ENCODE data around the gene DHX35. TPM values are rescaled to one million over a fixed set of nuclear protein-coding genes. Genes with fewer than 3 reads are reported as not detected.

DHX35 gene
- total and polyA plus RNA-seq, 2 of the 4 experiments (the other 2 are of a cell fraction), result 9.1 to 13.5 TPM

GRCh38 chr20:38935285-38935684 is 26.9 kb upstream of the DHX35 start:
- Histone ChIP-seq H3K4me2 (ENCODE audit: low read depth, low read length) (no peak overlapping the region), H2BK5ac (ENCODE audit: low read depth, low read length, poor library complexity, severe bottlenecking) (no peak overlapping the region), H3K4me3 (ENCODE audit: insufficient read depth, low read depth, low read length) (no peak overlapping the region), H2BK20ac (ENCODE audit: low read depth, low read length) (no peak overlapping the region), H3K4me1 (ENCODE audit: control insufficient read depth, insufficient read depth, low read length) (peaks cover 10% of the 10 kb centered on the region), H2AK9ac (replicated peaks; ENCODE audit: low read depth, low read length, poor library complexity) (no peak overlapping the region), H3K14ac (replicated peaks; ENCODE audit: low read depth, low read length) (no peak overlapping the region), H2BK120ac (ENCODE audit: low read depth, low read length) (no peak overlapping the region), H4K5ac (ENCODE audit: low read depth, low read length) (no peak overlapping the region), H3K4ac (ENCODE audit: low read depth, low read length) (no peak overlapping the region), H3K23ac (ENCODE audit: low read depth, low read length) (no peak overlapping the region), H3K27me3 (ENCODE audit: control insufficient read depth, insufficient read depth, low read length) (no peaks in the 10 kb centered on the region), H3K9me1 (ENCODE audit: insufficient read depth, low read length) (peaks cover 26% of the 10 kb centered on the region), H3K36me3 (ENCODE audit: control insufficient read depth, insufficient read depth, low read length) (no peaks in the 10 kb centered on the region), H2AFZ (replicated peaks; ENCODE audit: low read length, poor library complexity) (no peak overlapping the region), H3K9ac (ENCODE audit: low read depth, low read length) (no peak overlapping the region), H4K20me1 (ENCODE audit: insufficient read depth, low read length) (peaks cover 7% of the 10 kb centered on the region; the same call in 1 of the 2 replicates), H2BK15ac (ENCODE audit: low read depth, low read length) (no peak overlapping the region), H4K8ac (ENCODE audit: low read depth in 2 of 2, low read length in 2 of 2) (peak overlapping the region in 1 of 2 experiments; percentile 52; a peak in 1 of 4 replicates), H3K27ac (ENCODE audit: insufficient read depth, low read length) (no peak overlapping the region), H4K91ac (ENCODE audit: insufficient read depth, low read depth, low read length) (no peak overlapping the region), H3K79me1 (ENCODE audit: low read depth in 1 of 2, low read length in 2 of 2) (peaks cover 41 to 75% of the 10 kb centered on the region in 2 experiments), H3K9me3 (ENCODE audit: control insufficient read depth, insufficient read depth, low read length) (no peaks in the 10 kb centered on the region), H3K56ac (ENCODE audit: extremely low read depth, insufficient read depth, low read length) (no peak overlapping the region), H3K18ac (ENCODE audit: low read depth, low read length) (no peak overlapping the region), H2AK5ac (ENCODE audit: low read depth, low read length) (no peak overlapping the region)
- ATAC-seq (ENCODE audit: low read depth) (0 out of 2 replicates have a peak, but pooled peaks have one; percentile 16), DNase-seq (no peak)
- ChIA-PET CTCF (no interaction called here), POLR2A (ENCODE audit: unreplicated experiment) (no interaction called here)
- in situ Hi-C loops (cut with MboI; ENCODE audit: low sequenced_read_pairs), result no loop called here
- BruUV-seq (replicated peaks), result no TSS peak
- WGBS, 2 experiments (ENCODE audit: extremely low coverage in 2 of 2, insufficient read length in 1 of 2), result 40% methylated on average over 1 of the region's 3 CpGs; no CpG with 5 or more reads in 1 of the 2 experiments
- dilution Hi-C loops (cut with HindIII; ENCODE audit: low sequenced_read_pairs, unreplicated experiment), result no loop called here
- intact Hi-C loops (cut with micrococcal nuclease), result no loop called here
- no peak for TF ChIP-seq RCOR1 (IDR thresholded peaks at IDR 0.05; ENCODE audit: insufficient replicate concordance, low read length)
- TF ChIP-seq BHLHE40 (IDR thresholded peaks at IDR 0.05; ENCODE audit: low read depth, low read length), result no peak
- peak; percentile 22; the same call in 1 of the 2 replicates for TF ChIP-seq CTCF (conservative IDR thresholded peaks at IDR 0.05; ENCODE audit: low read depth, low read length)
- TF ChIP-seq SMC3 (IDR thresholded peaks at IDR 0.05; ENCODE audit: low read depth, low read length), result no peak
- no peak for TF ChIP-seq POLR2A (IDR thresholded peaks at IDR 0.05; ENCODE audit: low read depth, low read length)
- TF ChIP-seq USF2 (IDR thresholded peaks at IDR 0.05; ENCODE audit: low read depth, low read length), result no peak
- TF ChIP-seq RAD21 (IDR thresholded peaks at IDR 0.05; ENCODE audit: low read length), result peak; percentile 24; the same call in 1 of the 2 replicates
- peak; percentile 42; the same call in 1 of the 2 replicates for TF ChIP-seq CEBPB (IDR thresholded peaks at IDR 0.05; ENCODE audit: low read depth, low read length)
- TF ChIP-seq FOS (IDR thresholded peaks at IDR 0.05; ENCODE audit: low read depth, low read length), result no peak

All from IMR-90 (cell line).